GM18867 (cell line): ENCODE measurements around the gene ITPR1.
A peak's percentile ranks its signal among the peaks of the same experiment; 100 is the strongest.
"Not testable (repeated sequence)": the region's sequence is repeated elsewhere in the genome, so short reads cannot be mapped to it uniquely, and the experiment has no call there.

ENCODE experiments used
- ATAC-seq: cut with Tn5 transposase; IDR thresholded peaks from one replicate; pipeline ENCODE4 v1.9.1; 2021; ENCODE audit warnings: mild to moderate bottlenecking, moderate library complexity; ENCODE audit not compliant: unreplicated experiment

Gene ITPR1

DNA sequence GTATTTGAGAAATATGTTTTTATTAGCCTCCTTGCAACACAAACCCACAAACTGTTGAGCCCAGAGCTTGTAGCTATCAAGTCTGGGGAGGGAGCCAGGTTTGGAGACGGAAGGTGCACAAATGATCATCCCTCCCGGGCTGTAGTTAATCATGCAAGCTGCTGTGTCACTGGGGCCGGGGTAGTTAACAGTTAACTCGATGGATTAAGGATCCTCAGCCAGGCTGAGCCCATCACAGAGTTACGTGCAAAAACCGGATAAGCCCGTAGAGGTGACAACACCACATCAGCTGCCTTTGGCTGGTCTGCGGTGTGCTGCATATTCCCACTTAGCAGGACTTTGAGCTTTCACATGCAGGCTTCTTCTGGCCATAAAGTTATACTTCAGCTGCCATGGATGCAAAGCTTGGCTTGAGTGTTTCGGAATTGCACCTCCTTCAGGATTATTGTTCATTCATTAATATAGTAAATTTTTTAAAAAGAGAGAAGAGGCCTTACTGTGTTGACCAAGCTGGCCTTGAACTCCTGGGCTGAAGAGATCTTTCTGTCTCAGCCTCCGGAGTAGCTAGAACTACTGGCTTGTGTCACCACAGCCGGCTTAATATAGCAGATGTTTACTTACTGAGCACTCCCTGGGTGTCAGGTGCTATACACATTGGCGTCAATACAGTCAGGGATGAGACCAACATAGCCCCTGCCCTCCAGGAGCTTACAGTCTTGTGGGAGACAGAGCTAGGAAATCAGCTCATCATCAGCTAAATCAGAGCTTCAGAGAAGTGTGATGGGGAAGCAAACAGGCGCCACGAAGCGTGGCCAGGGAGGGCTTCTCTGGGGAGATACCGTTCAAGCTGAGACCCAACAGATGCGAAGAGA is 259.3 kb downstream of the ITPR1 start:
- ATAC-seq: no peak

DNA sequence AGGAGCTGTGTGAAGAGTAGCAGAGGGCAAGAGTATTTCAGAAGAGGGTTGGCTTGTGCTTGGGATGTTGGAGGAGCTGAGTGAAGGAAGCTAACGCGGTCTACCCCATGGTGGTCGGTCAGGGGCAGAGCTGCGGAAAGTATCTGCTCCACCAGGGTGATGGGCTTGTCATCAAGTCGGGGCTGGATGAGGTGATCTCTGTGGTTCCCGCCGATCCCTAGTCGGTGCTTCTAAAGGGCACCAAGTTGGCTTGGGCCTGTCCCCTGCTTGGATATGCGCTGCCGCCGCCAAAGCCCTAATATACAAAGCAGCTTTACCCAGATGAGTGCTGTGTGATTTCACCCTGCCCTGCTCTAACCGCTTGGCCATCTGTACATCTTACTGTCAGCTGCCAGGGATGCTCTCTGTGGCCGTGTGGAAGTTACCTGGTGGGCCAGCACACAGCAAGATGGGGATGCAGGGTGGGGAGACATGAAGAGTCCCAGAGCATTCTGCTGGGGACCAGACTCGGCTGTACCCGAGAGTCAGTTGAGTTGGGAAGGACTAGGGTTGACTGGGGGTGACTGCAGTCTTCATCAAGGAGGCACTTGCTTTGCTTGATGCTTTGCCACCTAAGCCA is 260.0 kb downstream of the ITPR1 start:
- ATAC-seq: no peak

DNA sequence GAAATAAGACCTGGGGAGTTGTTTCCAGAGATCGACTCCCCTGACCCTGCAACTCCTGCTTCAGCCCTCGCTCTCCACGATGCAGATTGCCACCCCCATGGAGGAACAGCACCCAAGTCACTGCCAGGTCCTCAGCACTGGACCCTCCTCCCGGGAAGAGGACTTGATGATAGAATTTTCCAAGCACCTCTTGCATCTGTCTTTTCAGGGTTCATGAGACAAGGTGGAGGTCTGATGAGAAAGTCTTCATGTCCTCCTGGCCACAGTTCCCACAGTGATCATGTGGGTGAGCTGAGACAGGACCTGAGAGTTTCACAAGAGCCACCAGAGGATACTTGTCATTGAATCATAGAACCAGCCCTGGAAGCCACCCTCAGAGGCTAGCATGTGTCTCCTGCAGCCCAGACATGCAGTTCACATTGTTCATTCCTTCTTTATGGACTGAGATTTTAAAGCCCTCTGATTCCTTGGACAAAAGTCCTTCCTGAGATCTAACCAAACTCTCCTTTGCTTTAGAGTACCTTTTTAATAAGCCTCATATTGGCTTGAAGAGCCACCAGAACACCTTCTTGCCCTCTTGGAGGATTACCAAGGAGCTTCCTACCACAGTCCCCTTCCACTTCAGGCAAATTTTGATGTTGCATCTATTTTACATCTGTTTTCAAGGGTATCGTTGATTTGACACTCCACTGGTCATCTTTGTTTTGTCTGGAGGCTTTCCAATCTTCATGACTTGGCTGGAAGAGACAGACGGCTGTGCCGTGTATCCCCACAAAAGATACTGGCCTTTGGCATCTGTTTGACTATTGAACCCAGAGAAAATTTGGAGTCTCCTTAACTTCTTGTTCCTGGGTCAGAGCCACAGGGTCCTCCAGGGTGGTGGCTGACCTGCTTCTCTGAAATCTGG is 261.3 kb downstream of the ITPR1 start:
- peak; percentile 88 for ATAC-seq

DNA sequence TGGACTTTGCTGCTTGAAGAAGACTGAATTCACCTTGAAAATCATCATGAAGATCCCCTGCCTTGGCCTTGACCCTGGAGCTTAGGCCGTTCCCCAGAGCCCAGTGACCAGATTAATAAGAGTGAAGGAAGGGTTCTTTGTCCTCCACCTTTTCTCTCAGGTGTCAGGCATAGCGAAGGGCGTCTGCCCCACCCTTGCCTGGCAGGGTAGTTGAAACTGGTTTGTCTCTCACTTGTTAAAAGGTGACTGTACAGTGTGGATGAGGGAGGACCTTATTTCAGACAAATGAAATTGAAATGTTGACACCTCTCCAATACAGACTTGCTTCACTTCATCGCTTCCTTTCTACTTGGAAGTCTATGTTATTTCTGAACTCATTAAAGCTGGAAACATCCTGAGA is 262.4 kb downstream of the ITPR1 start:
- ATAC-seq: no peak

DNA sequence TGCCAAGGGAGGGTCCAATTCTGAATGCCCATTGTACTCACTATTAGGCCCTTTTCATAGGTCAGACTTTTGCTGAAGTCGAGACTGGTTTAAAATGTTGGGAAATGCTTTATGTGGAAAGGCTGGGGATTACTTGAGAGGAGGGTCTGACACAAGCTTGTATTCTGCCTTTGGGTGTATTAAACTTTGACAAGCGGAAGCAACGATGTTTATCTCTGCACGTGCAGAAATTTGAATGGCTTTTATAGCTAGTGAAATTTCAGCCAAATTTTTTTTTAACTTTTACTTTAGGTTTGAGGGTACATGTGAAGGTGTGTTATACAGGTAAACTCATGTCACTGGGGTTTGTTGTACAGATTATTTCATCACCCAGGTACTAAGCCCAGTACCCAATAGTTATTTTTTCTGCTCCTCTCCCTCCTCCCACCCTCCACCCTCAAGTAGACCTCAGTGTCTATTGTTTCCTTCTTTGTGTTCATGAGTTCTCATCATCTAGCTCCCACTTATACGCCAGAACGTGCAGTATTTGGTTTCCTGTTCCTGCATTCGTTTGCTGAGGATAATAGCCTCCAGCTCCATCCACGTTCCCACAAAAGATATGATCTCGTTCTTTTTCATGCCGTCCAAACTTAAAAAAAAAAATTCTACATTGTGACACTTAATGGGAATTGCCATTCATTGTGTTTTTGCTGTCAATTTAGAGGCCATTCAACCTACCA is 263.1 kb downstream of the ITPR1 start:
- ATAC-seq: no peak

DNA sequence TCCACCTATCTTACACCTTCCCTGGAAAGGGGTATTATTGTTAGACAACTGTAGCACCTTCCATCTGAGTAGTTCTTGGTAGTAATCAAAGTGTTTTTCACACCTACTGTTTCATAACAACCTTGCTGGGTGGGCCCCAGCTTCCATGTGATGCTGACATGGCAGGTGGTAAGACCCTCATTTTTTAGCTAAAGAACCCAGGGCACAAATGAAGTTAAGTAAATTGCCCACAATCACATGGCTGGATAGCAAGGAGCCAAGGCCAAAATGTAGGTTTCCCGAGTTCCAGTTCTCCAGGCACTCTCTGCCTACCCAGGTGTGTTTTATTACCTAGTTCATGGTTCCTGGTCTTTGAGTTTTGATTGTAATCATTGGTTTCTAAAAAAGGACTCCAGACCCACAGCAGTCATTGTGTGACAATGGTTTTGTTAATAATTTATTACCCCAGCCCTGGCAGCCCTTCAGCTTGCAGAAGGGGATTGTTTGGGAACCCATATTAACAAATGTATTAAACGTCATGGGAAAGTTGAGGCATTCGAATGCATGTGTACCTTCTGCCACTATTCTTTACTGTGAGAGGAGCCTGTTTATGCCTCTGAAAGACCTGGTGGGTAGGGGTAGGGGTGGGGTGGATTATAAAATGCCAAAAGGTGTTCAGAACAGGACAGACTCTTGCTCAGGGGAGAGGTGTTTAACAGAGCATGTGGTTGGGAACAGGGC is 263.9 kb downstream of the ITPR1 start:
- ATAC-seq: peak; percentile 35

DNA sequence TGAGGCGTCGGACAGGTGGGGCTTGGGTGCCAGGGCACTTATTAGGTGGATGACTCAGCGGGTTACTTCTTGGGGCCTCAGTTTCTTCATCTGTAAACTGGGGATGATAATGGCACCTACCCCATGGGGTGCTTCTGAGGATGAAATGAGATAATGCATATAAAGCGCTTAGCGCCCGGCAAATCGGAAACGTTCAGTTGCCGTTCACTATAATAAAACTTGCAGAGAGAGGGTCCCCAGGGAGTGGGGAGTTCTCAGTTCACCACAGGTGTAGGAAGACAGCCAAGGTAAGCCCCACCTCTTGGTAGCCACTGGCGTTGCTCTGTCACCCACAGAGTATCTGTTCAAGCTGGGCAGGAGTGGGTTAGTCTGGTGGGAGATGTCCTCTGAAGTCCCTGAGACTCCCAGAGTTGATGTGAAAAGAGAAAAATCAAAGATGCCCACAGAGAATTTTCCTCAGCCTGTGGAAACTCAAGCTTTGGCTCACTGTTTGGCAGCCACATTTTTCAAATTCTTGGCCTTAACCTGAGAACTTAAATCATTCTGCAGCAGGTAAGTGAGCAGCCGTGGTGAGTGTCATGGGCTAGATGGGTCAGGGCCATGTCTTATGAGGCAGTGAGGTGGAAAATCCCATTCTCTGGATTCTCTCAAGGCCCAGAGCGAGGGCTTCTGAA is 264.6 kb downstream of the ITPR1 start:
- ATAC-seq: no peak

DNA sequence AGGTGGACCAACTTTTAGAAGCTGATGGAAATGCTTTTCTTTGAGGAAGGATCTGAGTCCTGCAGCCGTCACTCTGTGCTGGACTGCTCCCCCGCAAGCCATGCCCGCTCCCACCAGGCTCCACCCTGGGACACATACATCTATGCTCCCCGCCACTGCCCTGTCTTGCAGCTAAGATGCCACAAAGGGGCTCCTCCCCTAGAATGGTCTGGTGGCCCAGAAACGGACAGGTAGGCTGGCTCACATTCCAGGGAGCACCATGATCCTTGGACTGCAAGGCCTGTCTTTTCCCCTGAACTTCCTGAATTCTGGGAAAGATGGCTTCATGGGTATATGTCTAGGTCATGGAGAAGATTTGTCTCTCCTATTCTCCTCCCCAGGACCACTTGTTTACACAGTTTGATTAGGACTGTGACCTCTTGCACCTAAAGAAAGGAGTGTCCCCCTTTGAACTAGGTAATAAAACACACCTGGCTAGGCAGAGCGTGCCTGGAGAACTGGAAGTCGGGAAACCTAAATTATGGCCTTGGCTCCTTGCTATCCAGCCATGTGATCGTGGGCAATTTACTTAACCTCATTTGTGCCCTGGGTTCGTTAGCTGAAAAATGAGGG is 265.2 kb downstream of the ITPR1 start:
- ATAC-seq: no peak

DNA sequence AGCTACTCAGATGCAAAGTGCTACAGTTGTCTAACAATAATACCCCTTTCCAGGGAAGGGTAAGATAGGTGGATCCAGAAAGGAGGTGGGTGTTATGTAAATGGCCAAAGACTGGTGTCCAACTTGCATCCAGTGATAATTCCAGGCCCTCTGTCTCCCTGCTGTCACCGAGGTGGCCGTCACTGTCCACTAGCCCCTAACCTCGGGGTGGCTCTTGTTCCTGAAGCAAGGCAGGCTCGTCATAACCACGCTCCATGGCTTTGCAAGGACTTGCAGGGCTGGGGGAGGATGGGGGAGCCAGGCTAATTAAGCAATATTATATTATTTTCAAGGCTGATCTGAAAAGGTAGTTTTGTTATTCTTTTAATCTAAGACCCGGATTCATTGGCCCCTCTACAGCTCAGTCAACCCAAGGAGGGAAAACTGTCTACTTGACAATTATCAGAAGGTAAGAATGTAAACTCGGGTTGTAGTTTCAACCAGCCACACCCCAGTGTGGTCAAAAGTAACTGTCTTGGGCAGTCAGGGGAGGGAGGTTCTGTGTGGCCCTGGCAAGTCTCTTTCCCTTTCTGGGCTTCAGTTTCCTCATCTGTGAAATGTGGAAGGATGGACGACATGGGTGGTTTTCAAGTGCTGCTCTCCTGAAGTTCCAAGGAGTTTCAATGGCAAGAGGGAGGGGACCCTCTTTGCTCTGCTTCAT is 266.0 kb downstream of the ITPR1 start:
- ATAC-seq: no peak

DNA sequence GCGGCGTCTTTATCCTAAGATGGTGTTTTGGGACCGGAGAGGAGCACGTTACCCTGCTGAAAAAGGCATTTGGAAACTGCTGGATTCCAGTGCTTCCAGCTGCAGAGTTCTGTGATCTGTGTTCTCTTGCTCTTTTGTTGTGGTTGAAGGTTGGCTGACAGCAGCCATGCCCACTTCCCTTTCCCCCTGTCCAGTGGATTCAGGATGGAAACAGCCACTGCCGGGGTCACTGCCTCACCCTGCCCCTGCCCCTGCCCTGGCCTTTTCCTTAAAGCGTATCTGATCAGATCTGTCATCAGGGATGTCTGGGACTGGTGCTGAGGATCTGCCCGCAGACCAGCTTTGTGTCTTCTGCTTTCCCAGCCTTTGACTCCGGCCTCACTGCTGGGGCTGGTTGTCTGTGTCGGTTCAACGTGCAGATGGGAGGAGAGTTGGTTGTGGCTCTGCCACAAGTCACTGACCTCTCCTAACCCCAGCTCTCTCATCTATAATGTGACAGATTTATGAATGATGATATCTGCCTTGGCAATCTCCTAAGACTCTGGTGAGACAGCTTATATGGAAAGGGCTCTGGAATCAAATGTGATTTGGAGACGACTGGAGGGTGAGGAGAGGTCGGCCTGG is 266.7 kb downstream of the ITPR1 start:
- no peak for ATAC-seq

DNA sequence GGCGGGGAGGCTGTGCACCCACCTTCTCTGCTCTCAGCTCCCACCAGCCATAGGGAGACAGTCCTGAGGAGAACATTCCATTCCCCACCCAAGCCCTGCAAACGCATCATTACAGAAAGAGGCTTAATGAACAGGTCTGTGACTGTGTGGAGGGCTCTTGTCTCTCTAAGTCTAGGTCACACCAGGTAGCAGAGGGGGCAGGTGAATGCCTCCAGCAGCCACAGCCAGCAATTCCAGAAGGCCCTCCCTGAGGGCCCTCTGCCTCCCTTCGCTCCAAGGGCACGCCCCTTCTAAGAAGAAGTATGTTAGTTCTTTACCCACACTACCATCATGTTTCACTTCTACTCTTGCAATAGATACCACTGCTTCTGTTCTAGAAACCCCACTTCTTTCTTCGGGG is 268.6 kb downstream of the ITPR1 start:
- no peak for ATAC-seq

DNA sequence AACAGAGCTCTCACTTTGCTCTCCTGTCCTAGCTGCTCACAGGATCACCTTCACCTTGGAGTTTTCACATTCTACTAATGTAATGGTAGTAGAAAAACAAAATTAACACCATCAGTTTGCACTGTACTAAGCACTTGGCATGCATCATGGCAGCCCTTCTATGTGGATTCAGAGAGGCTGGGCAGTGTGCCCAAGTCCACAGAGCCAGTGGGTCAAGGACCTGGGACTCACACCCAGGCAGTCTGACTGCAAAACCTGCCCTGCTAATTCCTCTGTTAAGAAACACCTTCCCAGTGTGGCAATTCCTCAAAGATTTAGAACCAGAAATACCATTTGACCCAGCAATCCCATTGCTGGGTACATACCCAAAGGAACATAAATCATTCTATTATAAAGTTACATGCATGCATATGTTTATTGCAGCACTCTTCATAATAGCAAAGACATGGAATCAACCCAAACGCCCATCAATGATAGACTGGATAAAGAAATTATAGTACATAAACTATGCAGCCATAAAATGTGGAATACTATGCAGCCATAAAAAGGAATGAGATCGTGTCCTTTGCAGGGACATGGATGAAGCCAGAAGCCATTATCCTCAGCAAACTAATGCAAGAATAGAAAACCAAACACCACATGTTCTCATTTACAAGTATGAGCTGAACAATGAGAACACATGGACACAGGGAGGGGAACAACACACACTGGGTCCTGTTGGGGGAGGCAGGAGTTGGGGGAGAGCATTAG is 269.5 kb downstream of the ITPR1 start:
- ATAC-seq: not testable (repeated sequence)

DNA sequence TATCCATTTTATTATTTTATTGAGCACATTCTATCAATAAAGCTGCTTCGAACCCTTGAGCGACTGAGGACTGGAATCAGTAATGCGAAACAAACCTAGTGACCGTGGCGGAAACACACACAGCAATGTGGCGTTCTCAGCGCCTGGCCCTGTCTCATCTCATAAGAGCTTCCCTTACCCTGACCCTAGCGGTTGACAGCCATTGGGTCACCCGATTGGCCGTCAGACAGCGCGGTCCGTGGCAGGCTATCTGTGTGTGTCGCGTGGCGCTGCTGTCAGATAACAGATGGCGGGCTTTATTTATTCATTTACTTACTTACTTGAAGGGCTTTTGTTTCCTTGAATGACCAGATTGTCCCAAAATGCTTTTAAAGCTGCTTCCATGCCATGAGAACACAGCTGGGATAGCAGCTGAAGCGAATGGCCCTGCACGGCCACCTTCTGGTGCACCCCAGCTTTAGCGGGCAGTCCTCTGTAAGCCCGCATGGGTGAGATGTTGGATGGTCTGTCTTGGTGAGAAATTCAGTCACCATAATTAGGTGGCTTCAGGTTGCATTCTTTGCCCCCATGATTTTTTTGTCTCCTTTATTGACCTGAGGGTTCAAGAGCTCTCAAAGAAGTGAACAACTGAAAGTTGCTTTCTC is 270.6 kb downstream of the ITPR1 start:
- no peak for ATAC-seq

DNA sequence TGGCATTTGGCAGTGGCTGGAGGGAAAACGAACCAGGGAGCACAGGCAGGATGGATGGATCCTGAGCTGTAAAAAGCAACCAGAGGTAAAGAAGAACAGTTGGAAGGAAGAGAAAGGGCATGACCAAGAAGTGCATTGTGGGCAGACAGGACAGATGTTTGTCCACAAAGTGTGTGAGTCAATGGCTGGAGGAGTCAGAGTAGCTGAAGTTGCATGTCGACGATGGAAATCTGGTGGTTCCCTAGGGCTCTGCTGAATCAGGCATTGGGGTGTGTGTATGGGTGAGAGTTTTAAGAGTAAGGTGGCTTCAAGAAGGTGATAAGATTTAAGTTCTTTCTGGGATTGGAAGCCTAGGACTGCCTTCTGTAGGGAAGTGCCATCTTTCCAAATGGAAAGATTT is 272.1 kb downstream of the ITPR1 start:
- no peak for ATAC-seq

DNA sequence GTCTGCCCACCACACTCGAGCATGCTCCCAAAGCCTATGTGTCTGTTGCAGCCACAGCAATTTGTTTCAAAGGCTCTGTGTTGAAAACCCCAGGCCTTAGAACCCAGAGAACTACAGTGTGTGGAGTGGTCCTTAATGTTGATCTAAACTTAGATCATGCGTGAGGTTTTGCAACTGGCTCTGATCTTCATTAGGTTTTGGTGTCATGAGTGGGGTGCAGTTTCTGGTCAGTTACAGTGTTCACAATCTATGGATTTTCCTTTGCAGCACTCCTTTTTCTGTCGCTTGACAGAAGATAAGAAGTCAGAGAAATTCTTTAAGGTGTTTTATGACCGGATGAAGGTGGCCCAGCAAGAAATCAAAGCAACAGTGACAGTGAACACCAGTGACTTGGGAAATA is 273.1 kb downstream of the ITPR1 start:
- no peak for ATAC-seq

DNA sequence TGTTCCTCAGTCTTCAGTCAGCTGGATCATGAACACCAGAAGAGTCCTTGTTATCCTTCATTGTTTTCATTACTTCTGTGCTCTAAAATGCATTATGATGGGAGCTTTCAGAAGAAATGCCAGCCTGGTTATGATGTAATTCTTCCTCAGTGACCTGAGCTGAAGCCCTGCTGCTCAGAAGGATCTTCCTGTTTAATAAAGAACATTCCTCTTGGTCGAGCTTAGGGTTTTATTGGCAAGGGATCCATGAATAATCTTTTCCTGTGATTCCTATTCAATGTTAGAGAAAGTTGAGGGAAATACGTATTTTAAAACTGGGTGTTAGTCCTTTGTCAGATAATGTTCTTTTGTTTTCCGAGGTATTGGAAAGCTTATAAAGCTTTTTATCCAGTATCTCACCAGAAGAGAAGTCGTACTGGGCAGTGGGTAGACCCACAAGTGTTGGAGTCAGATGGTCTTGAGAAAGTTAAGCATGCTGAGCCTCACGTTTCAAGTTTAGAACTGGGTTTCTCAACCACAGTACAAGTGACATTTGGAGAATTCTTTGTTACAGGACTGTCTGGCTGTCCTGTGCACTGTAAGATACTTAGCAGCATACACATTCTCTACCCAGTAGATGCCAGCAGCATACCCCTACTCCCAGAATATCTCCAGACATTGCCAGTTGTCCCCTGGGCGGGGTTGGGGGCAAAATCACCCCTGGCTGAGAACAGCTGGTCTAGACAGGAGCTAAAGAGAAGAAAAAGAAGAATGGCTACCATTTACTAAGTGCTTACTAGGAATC is 273.8 kb downstream of the ITPR1 start:
- ATAC-seq: no peak
